PFSK-1 (cell line): ENCODE results near the gene HDHD3.

Source experiments
- FOXP2 ChIP-seq: optimal IDR thresholded peaks from 2 replicates; pipeline ENCODE3; 2011; ENCODE audit warnings: borderline replicate concordance, control low read depth, inconsistent platforms; ENCODE audit not compliant: insufficient read depth; ENCODE audit errors: extremely low read length, extremely low read depth
- POLR2AphosphoS5 ChIP-seq: IDR thresholded peaks from 2 replicates; pipeline ENCODE4 v1.6.1; 2012; ENCODE audit warnings: low read depth, mild to moderate bottlenecking, control low read depth, low read length, moderate library complexity
- SIN3A ChIP-seq: IDR thresholded peaks from 2 replicates; pipeline ENCODE4 v1.6.1; 2012; ENCODE audit warnings: mild to moderate bottlenecking, low read length, moderate library complexity, borderline replicate concordance; ENCODE audit not compliant: insufficient read depth
- TAF1 ChIP-seq: IDR thresholded peaks from 2 replicates; pipeline ENCODE4 v1.6.1; 2012; ENCODE audit warnings: low read length, control low read depth, borderline replicate concordance; ENCODE audit not compliant: insufficient read depth
- TF ChIP-seq, protein P1 (sequence below), 2 experiments: IDR thresholded peaks; 2 replicates each; pipeline versions ENCODE4 v1.6.1 to v1.8.0; 2011 to 2012; ENCODE audit warnings: low read depth in 2 of 2, low read length in 2 of 2, control low read depth in 1 of 2, inconsistent platforms in 1 of 2, mild to moderate bottlenecking in 1 of 2, moderate library complexity in 1 of 2; ENCODE audit not compliant: insufficient read depth in 1 of 2

DNA sequence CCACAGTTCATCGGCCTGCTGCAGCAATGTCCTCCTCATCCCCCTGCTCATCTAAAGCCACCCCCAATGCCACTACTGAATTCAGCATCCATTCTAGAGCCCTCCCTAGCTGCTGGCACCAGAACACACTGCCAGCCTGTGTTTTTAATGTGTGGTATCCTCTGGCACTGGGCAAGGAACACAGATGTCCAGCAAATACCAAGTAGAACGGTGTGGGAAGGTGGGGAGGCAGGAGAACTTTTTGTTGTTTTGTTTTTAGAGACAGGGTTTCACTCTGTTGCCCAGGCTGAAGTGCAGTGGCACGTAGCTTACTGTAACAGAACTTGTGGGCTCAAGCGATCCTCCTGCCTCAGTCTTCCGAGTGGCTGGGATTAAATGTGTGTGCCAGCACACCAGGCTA lies 4.7 kb downstream of the HDHD3 start:
- TF ChIP-seq, protein P1, sequence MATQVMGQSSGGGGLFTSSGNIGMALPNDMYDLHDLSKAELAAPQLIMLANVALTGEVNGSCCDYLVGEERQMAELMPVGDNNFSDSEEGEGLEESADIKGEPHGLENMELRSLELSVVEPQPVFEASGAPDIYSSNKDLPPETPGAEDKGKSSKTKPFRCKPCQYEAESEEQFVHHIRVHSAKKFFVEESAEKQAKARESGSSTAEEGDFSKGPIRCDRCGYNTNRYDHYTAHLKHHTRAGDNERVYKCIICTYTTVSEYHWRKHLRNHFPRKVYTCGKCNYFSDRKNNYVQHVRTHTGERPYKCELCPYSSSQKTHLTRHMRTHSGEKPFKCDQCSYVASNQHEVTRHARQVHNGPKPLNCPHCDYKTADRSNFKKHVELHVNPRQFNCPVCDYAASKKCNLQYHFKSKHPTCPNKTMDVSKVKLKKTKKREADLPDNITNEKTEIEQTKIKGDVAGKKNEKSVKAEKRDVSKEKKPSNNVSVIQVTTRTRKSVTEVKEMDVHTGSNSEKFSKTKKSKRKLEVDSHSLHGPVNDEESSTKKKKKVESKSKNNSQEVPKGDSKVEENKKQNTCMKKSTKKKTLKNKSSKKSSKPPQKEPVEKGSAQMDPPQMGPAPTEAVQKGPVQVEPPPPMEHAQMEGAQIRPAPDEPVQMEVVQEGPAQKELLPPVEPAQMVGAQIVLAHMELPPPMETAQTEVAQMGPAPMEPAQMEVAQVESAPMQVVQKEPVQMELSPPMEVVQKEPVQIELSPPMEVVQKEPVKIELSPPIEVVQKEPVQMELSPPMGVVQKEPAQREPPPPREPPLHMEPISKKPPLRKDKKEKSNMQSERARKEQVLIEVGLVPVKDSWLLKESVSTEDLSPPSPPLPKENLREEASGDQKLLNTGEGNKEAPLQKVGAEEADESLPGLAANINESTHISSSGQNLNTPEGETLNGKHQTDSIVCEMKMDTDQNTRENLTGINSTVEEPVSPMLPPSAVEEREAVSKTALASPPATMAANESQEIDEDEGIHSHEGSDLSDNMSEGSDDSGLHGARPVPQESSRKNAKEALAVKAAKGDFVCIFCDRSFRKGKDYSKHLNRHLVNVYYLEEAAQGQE (IDR thresholded peaks at IDR 0.05; ENCODE audit: insufficient read depth in 1 of 2, low read depth in 2 of 2, low read length in 2 of 2) = no peak
- TF ChIP-seq TAF1 = no peak
- no peak for TF ChIP-seq POLR2AphosphoS5
- no peak for TF ChIP-seq SIN3A
- no peak for TF ChIP-seq FOXP2
